K562 (cell line): Measurements from ENCODE around the gene PUSL1. TPM values are rescaled to one million over a fixed set of nuclear protein-coding genes. Genes with fewer than 3 reads are reported as not detected.

Source experiments
- ARID1B ChIP-seq: fragments of 450-650 bp; IDR thresholded peaks from 2 replicates; pipeline ENCODE4 v1.6.1; 2016; ENCODE audit warnings: antibody characterized with exemption, mild to moderate bottlenecking, inconsistent platforms
- C11orf30 ChIP-seq: fragments of 450-650 bp; IDR thresholded peaks from 2 replicates; pipeline ENCODE4 v1.6.1; 2016; ENCODE audit warnings: low read depth, mild to moderate bottlenecking
- CBX1 ChIP-seq: sonication (generic); IDR thresholded peaks from 2 replicates; pipeline ENCODE4 v1.6.1; 2016; ENCODE audit warnings: antibody characterized with exemption, low read depth, mild to moderate bottlenecking
- CBX3 ChIP-seq, 2 experiments: IDR thresholded peaks; 1 replicate in 1 of 2; 2 replicates in 1 of 2; pipeline ENCODE4 v1.6.1; 2012; ENCODE audit warnings: inconsistent platforms in 2 of 2, low read length in 2 of 2, borderline replicate concordance in 1 of 2, control low read depth in 1 of 2
- EGR1 ChIP-seq: fragments of 450-650 bp; conservative IDR thresholded peaks from 2 replicates; pipeline ENCODE4 v1.6.1; 2017; ENCODE audit warnings: mild to moderate bottlenecking
- EZH2 ChIP-seq: IDR thresholded peaks from 2 replicates; pipeline ENCODE4 v1.6.1; 2012; ENCODE audit warnings: low read depth, mild to moderate bottlenecking, inconsistent platforms, low read length, borderline replicate concordance
- MYC ChIP-seq, 2 experiments: fragments of 250-450 bp in 1 of 2; sonication (Bioruptor Pico) in 1 of 2; IDR thresholded peaks; 2 replicates each; pipeline versions ENCODE4 v1.5.1 to v1.6.1; 2012 to 2021; ENCODE audit warnings: low read depth in 2 of 2, borderline replicate concordance in 1 of 2, improper control_type of control experiment in 1 of 2, low read length in 1 of 2, mild to moderate bottlenecking in 1 of 2, moderate library complexity in 1 of 2
- NR3C1 ChIP-seq: sonication (generic); formaldehyde crosslinking; IDR thresholded peaks from 2 replicates; pipeline ENCODE4 v1.8.1; 2022; ENCODE audit warnings: missing genetic modification reagents
- NR4A1 ChIP-seq, 2 experiments: fragments of 250-450 bp in 1 of 2; fragments of 450-650 bp in 1 of 2; sonication (Bioruptor Pico) in 1 of 2; IDR thresholded peaks; 2 replicates each; pipeline versions ENCODE4 v1.4.0 to v1.6.1; 2016 to 2020; ENCODE audit warnings: mild to moderate bottlenecking in 2 of 2, missing compliant biosample characterization in 1 of 2, missing genetic modification characterization in 1 of 2, moderate library complexity in 1 of 2
- PHB ChIP-seq: fragments of 250-450 bp; sonication (Bioruptor Pico); IDR thresholded peaks from 2 replicates; pipeline ENCODE4 v1.5.0; 2021
- PHF8 ChIP-seq: fragments of 200-600 bp; sonication (generic); IDR thresholded peaks from 2 replicates; pipeline ENCODE4 v1.6.1; 2012; ENCODE audit warnings: mixed run types, mild to moderate bottlenecking, inconsistent platforms, low read length, moderate library complexity, borderline replicate concordance
- SRSF9 ChIP-seq: fragments of 200-400 bp; formaldehyde crosslinking; IDR thresholded peaks from 2 replicates; pipeline ENCODE4 v1.6.1; 2017; ENCODE audit warnings: low read depth, low read length, borderline replicate concordance
- ZNF224 ChIP-seq: sonication (generic); formaldehyde crosslinking; IDR thresholded peaks from 2 replicates; pipeline ENCODE4 v1.8.0; 2022; ENCODE audit warnings: mild to moderate bottlenecking, missing genetic modification reagents
- ZNF75A ChIP-seq: fragments of 450-650 bp; formaldehyde crosslinking; IDR thresholded peaks from 2 replicates; pipeline ENCODE4 v1.4.0; 2020; ENCODE audit warnings: mild to moderate bottlenecking
- polyA plus RNA-seq, 8 experiments: library from polyadenylated mRNA; depleted of rRNA in 4 of 8; stranded (reverse) in 5 of 8; unstranded in 3 of 8; fragments of >200 nt; fragmentation: Nextera tagmentation in 2 of 8; fragmentation: Illumina TruSeq in 1 of 8; extraction: Ambion mirVana in 2 of 8; extraction: Trizol in 1 of 8; gene quantifications; 2 replicates each; pipeline versions ENCODE4 v1.2.1 to v1.2.3, GENCODE V29; 2011 to 2014; ENCODE audit warnings: inconsistent platforms in 1 of 8, missing spikeins in 1 of 8
- total RNA-seq, 7 experiments: library from RNA; depleted of rRNA in 6 of 7; stranded (reverse); fragments of >200 nt in 6 of 7; fragmentation: Illumina TruSeq in 2 of 7; extraction: Trizol in 2 of 7; gene quantifications; 2 replicates each; pipeline versions ENCODE4 v1.2.1 to v1.2.3, GENCODE V29; 2011 to 2021; ENCODE audit warnings: low replicate concordance in 1 of 7
- TF ChIP-seq, protein P1 (sequence below): IDR thresholded peaks from 2 replicates; pipeline ENCODE4 v1.6.1; 2014; ENCODE audit warnings: antibody characterized with exemption
- TF ChIP-seq, protein P2 (sequence below): fragments of 450-650 bp; IDR thresholded peaks from 2 replicates; pipeline ENCODE4 v1.6.1; 2016; ENCODE audit warnings: borderline replicate concordance
- TF ChIP-seq, protein P3 (sequence below): fragments of 250-450 bp; sonication (Bioruptor Pico); IDR thresholded peaks from 2 replicates; pipeline ENCODE4 v1.5.0; 2021; ENCODE audit warnings: mild to moderate bottlenecking, borderline replicate concordance

The PUSL1 gene
- total and polyA plus RNA-seq, 9 of the 15 experiments (the other 6 are each of a cell fraction or from before 2014, with no cell fraction given) = 0.62 to 86.9 (median 13.6) TPM

DNA sequence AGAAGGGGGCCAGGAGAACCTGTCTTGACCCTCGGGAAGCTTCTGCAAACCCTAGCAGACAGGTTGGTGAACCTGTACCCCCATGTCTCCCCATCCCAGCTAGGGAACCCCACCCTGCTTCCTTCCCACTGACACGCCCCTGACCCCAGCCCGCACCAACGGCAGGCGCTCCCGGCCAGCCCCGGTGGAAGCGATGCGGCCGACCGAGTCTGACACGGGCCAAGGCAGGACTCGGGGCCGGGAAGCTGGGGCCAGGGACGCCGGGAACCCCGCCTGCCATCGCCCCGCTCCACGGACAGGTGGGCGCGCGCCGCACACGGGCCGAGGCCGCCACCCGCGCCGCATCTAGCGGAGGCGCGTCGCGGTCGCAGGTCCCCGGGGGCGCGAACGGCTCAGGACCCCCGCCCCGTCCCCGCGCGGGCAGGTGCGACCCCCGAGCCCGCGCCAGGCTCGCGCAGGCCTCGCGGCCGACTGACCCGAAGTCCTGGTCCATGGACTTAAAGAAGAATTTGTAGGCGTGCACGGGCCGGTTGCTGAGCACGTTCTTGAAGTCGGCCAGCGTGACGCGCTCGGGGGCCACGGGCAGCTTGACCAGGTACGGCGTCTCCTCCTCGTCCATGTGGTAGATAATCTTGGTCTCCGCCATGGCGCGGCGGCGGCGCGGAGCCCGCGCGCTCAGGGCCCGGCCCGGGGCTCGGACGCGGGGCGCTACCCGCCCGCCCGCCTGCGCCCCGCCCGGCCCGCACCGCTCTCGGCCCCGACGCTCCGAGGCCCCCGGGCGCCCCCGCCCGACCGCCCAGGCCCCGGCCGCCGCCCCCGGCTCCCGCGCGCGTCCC, 40.2 kb downstream of the PUSL1 start (continued):
- TF ChIP-seq, protein P1, sequence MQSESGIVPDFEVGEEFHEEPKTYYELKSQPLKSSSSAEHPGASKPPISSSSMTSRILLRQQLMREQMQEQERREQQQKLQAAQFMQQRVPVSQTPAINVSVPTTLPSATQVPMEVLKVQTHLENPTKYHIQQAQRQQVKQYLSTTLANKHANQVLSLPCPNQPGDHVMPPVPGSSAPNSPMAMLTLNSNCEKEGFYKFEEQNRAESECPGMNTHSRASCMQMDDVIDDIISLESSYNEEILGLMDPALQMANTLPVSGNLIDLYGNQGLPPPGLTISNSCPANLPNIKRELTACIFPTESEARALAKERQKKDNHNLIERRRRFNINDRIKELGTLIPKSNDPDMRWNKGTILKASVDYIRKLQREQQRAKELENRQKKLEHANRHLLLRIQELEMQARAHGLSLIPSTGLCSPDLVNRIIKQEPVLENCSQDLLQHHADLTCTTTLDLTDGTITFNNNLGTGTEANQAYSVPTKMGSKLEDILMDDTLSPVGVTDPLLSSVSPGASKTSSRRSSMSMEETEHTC = 0 out of 2 replicates have a peak, but pooled peaks have one; percentile 5
- TF ChIP-seq NR3C1 (CRISPR knock-in tag) (no peak), MYC (IDR thresholded peaks at IDR 0.05; ENCODE audit: low read depth, low read length) (no peak; the same call in 1 of the 2 replicates), MYC (CRISPR knock-in tag; IDR thresholded peaks at IDR 0.05; ENCODE audit: borderline replicate concordance, low read depth) (no peak), ZNF75A (no peak), PHF8 (peak; percentile 5; the same call in 1 of the 2 replicates), CBX1 (no peak; the same call in 1 of the 2 replicates), ARID1B (no peak), NR4A1 (CRISPR knock-in tag; IDR thresholded peaks at IDR 0.05) (no peak), NR4A1 (tag; IDR thresholded peaks at IDR 0.05) (0 out of 2 replicates have a peak, but pooled peaks have one; percentile 36), EZH2 (no peak), C11orf30 (no peak), ZNF224 (CRISPR knock-in tag) (no peak), PHB (no peak), SRSF9 (no peak), EGR1 (no peak), CBX3 (IDR thresholded peaks at IDR 0.05; ENCODE audit: borderline replicate concordance in 1 of 2, low read length in 2 of 2) (no peak)
- TF ChIP-seq, protein P2, sequence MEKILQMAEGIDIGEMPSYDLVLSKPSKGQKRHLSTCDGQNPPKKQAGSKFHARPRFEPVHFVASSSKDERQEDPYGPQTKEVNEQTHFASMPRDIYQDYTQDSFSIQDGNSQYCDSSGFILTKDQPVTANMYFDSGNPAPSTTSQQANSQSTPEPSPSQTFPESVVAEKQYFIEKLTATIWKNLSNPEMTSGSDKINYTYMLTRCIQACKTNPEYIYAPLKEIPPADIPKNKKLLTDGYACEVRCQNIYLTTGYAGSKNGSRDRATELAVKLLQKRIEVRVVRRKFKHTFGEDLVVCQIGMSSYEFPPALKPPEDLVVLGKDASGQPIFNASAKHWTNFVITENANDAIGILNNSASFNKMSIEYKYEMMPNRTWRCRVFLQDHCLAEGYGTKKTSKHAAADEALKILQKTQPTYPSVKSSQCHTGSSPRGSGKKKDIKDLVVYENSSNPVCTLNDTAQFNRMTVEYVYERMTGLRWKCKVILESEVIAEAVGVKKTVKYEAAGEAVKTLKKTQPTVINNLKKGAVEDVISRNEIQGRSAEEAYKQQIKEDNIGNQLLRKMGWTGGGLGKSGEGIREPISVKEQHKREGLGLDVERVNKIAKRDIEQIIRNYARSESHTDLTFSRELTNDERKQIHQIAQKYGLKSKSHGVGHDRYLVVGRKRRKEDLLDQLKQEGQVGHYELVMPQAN = no peak
- TF ChIP-seq, protein P3, sequence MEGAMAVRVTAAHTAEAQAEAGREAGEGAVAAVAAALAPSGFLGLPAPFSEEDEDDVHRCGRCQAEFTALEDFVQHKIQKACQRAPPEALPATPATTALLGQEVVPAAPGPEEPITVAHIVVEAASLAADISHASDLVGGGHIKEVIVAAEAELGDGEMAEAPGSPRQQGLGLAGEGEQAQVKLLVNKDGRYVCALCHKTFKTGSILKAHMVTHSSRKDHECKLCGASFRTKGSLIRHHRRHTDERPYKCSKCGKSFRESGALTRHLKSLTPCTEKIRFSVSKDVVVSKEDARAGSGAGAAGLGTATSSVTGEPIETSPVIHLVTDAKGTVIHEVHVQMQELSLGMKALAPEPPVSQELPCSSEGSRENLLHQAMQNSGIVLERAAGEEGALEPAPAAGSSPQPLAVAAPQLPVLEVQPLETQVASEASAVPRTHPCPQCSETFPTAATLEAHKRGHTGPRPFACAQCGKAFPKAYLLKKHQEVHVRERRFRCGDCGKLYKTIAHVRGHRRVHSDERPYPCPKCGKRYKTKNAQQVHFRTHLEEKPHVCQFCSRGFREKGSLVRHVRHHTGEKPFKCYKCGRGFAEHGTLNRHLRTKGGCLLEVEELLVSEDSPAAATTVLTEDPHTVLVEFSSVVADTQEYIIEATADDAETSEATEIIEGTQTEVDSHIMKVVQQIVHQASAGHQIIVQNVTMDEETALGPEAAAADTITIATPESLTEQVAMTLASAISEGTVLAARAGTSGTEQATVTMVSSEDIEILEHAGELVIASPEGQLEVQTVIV (CRISPR knock-in tag) = no peak
